Germinal center (tissue), 1 donor: ENCODE measurements around the gene FOXL2.
A peak's percentile ranks its signal among the peaks of the same experiment; 100 is the strongest.

Source experiments
- DNase-seq: peaks from one replicate; pipeline ENCODE4 v3.0.0; 2012; ENCODE audit warnings: mixed read lengths, low spot score

Gene FOXL2

GRCh38 chr3:138945709-138946662, 951 bp downstream of the FOXL2 start:
- DNase-seq = no peak

- no peak for DNase-seq
These were observed 1.8 kb downstream of the FOXL2 start for GRCh38 chr3:138944929-138945708.

GRCh38 chr3:138944654-138944928, 2.3 kb downstream of the FOXL2 start:
- no peak for DNase-seq

DNA sequence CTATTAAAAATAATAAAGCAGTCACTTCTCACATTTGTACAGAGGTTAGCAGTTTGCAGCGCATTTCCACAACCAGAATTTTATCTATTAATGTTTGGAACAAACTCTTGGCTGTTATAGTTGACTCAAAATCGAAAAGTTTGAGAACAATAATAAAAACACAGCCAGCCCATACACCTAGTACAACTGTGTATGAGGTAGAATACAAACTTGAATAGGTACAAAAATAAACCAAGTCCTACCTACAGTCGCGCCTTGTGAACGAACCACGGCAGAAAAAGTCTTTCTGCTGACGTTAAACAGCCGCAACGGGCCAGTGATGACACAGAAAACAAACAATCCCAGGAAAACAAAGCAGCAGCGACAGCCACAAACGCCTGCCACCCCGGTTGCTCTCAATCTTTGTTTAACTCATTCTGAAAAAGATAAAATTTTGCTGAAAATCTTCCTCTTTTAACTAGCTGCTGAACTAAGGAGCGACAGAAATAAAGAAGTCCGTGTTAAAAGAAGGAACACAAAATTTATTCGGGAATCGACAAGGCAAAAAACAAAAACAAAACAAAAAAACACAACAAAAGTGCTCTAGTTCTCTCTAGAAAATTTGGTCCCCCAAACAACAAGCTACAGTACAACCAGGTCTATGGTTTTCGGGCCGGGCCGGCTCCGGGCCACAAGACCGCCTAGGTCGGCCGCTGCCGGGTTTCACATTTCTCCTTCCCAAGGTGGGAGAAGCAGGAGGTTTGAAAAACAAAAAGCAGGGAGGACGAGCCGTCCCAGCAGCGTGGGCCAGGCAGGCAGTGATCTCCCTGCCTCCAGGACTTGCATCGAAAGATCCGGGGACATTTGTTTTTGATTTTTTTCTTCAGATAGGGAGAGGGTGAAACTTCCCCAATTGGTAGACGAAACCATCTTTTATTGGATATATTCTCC, 2.9 kb downstream of the FOXL2 start:
- DNase-seq = no peak

DNA sequence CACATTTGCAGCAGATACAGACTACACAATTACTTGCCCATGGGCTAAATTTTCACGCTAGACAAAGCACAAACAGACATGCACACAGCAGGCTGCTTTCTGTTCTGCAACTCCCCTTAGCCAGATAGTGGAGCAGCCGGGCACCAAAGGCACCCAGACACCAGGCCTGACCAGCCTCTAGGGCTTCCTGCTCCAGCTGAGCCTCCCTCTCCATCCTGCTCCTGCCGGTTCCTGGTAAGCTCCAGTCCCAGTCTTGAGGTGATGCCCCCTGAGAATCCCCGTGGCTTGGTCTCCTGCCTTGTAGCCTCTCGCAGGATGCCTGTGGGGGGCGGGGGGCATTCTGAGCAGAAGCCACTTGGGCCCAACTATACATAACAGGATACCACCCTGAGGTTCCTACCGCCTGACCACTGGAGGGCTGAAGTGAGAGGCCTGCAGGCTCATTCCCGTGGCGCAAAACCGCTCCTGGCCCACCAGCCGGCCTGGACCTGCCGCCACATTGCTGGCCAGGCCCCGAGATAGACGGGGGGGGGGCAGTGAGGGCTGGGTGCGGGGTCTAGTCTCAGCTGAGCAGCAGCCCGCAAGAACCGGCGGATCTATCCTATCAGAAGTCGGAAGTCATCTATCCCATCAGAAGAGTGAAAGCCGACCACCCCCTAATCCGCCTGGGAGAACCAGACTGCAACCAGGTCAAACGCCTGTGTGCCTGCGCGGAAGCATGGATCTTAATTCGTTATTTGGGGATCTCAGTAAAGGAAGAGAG, 3.9 kb downstream of the FOXL2 start:
- no peak for DNase-seq

GRCh38 chr3:138942271-138942670, 4.7 kb downstream of the FOXL2 start:
- DNase-seq = no peak

DNA sequence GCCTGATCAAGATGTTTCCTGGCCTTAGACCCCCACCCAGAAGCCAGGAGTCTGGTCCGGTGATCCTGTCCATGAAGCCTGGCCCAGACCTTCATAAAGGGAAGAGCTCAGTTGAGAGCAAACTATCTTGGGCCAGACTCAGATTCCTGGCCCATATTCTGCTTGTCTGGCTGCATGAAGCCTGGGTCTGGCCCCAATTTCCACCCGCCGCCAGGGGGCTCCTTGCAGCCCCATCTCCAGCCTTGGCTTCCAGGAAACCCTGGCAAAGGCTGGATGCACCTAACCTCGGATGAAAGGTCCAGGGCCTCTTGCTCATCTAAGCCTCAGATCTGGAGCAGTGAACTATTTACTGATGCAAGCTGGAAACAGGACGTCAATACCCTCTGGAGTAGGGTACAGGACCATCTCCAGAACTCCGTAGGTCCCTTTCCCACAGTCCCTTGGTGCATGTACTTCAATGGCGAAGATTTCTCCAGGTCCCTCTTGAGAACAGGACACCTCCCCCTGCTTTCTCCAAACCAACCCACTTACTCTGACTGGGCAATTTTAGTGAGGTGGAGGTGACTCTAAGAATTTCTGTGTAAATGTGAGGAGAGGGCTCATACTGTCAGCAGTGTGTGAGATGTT, 5.6 kb downstream of the FOXL2 start:
- DNase-seq = no peak

- no peak for DNase-seq
These were observed 6.5 kb downstream of the FOXL2 start for GRCh38 chr3:138940446-138940845.

DNA sequence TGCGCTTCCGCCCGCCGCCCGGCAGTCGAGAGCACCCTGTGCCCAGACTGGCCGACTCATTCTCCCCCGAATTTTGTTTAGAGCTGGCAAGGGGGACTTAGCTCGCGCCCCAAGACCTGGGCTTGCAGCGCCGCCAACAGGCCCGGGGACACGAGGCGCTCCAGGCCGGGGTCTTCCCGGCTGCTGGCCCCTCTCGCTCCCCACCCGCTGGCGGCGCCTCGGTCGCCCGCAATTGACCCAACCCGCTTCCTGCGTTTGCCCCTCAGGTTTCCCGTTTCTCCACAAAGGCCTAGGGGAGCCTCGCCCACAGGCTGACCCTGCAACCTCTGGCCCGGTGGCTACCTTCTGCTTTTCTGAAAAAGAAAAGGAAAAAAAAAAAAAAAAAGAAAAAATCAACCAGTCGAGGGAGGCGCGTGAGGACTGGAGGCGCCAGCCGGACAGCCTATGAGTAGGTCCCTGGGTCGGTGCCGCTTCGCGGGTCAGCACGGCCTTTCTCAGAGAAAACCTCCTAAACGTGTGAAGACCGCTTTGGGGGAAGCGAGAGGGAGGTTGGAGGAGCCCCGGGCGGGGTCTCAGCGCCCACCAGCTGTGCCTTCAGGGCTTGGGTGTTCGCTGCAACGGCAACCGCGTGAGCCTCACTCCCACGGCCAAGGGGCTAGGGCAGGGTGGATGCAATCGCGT, 7.2 kb downstream of the FOXL2 start:
- no peak for DNase-seq

DNA sequence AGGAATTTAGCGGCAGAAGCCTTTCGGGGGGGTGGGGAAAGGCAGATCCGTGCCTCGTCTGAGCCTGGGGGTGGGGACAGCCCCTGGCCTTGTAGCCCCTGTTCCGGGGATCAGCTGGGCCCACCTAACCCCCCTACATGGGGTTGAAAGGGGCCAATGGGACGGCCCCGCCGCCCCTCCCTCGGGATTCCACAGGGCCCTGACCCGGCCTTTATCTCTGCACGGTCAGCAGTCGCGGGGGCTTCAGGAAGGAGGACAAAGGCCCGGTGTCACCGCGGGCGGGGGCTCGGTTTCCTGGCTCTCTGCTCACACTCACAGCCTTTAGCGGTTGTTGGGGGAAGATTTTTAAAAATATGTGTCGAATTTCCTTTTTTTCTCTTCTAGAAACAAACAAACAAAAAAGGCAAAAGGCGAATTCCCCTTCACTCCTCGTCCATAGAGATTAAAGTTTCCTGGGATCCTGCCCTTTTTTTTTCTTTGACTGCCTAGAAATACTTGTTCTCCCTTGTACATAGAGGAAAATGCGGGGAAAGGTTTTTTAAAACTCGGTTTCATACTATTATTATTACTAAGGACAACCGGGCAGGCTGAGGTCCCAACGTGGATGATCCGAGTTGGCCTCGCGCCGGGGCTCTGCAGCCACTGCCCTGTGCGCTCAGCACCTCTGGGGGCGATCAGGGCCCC, 7.9 kb downstream of the FOXL2 start:
- DNase-seq = no peak

DNA sequence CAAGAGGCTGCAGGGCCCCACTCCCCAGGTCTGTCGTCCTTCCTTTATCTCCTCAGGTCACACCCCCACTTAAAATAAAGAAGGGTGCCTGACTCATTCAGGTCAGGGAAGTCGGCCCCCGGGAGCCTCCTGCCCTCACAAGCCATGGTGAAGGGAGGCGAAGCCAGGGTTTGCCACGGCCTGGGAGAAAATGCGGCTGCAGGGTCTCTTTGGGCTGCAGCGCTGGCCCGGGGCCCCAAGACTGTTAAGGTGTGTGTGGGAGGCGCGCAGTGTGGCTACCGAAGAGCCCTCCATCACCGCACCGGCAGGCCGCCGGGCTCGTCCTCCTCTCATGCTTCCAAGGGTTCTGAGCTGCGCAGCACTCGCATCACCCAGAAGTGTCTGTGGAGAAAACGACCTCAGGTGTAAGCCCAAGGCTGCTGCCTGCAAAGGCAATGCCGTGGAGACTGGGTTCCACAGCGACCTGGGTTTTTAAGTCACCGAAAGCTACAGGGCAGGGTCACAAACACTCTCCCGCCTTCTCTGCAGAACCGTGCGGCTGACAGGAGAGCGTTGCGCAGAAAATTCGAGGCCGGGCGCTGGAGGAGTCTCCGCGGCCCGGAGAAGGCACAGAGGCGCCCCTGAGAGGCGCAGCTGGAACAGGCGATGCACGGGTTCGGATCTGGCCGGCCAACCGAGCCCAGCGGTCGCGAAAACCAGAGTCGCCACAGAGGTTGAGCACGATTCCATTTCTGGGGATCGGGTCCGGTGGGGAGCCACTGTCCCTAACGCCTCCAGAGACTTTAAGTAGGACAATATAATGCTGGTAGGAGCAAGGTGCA, 8.7 kb downstream of the FOXL2 start:
- no peak for DNase-seq

DNA sequence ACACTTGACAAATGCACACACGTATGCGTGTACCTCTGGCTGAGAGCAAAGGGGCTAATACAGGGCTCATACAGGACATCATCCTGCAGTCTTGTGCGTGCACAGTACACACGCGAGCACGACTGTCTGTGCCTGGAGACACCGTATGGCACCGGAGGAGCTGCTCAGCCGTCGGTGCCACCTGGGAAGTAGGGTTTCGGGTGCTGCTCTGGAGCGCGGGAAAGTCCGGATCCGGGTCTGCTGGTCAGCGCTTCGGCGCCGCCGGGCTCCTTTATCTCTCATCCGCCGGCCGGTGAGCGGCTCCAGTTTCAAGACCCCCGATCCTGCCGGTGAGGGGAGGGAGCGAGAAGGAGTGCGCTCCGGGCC, 9.3 kb downstream of the FOXL2 start:
- no peak for DNase-seq

GRCh38 chr3:138936741-138937689, 9.9 kb downstream of the FOXL2 start:
- no peak for DNase-seq

DNA sequence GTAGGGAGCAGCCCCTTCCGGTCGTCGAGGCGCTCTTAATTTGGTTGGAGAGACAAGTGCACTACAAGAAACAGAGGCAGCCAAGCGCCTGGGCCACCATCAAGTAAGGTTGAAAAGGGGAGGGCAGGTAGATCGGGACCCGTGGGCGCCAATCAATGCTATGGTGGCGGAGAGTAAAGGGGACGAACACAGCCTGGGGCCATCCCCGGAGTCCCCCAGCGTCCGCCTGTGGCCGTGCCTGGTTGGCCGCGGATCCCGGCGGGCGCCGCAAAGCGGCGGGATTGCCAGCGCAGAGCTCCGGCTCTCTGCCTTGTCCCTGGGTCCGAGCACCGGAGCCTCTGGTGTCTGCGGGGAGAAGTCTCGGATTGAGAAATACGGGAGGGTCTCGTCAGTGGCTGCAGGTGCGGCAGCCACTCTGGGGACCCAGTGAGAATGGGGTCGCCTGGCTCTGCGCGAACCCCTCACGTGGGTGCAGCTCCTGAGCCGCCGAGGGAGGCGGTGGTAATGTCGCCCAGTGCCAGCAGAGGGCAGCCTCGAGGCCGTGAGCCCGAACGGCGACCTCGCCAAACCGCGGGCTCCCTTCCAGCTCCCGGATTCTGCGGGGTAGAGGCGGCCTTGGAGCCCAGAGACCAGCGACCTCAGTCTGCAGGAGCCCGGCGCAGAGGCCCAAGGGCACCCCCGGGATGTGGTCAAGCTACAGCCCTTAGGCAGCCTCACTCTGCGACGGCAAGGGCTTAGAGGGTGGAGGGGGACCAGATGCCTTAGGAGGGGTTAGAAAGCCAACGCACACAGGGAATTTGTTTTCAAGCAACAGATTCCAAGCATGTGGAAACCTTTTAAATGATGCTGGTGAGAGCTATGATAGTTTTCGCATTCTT, 10.8 kb downstream of the FOXL2 start:
- DNase-seq = peak; percentile 83

DNA sequence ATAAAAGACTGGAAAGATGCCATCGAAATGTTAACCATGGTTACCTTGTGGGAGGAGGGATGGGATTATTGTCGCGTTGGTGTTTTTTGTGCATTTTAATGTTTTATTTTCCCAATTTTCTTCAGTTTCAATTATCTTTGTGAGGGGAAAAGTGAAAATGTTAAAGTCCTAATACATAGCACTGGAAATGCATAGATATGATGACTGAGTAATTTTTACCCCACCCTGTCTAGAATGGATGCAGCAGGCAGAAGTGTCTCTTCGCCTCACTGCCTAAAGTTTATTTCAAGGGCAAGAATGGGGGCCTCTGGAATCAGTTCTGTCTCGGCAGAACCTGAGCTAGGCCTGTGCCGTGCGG, 11.5 kb downstream of the FOXL2 start:
- DNase-seq = no peak

GRCh38 chr3:138933981-138934691, 12.8 kb downstream of the FOXL2 start:
- no peak for DNase-seq
